RWPE1 (cell line): Measurements from ENCODE around the gene AP1B1.
A peak's percentile ranks its signal among the peaks of the same experiment; 100 is the strongest.

ENCODE experiments used
- CTCF ChIA-PET: fragments of 350-600 bp; sonication (Branson Sonifier 250); formaldehyde crosslinking; extraction: SDS; loops from one replicate; lab custom pipeline; 2021; lab: Yijun Ruan, JAX
- POLR2A ChIA-PET: fragments of 400-600 bp; formaldehyde crosslinking; extraction: SDS; loops from one replicate; lab custom pipeline; 2020; ENCODE audit warnings: antibody characterized with exemption; ENCODE audit not compliant: low non-redundant PET; lab: Yijun Ruan, JAX
- DNase-seq: peaks from one replicate; pipeline ENCODE4 v3.0.0; 2012; ENCODE audit warnings: low spot score
- H3K27ac ChIP-seq: fragments of 450-650 bp; 2 replicates; pipeline ENCODE4 v1.5.1; 2017
- CTCF ChIP-seq: fragments of 450-650 bp; conservative IDR thresholded peaks from 2 replicates; pipeline ENCODE4 v1.5.1; 2017; ENCODE audit warnings: low read depth, mild to moderate bottlenecking

AP1B1 gene

GRCh38 chr22:29386708-29387107 lies 1.7 kb downstream of the AP1B1 start:
- no peak for DNase-seq
- CTCF ChIA-PET, result interaction anchor here (0.6 kb wide), 1 partner anchor 42 kb away, joined by 3 read pairs; no protein-coding TSS in a partner anchor
- H3K27ac ChIP-seq, result no peak overlapping the region
- TF ChIP-seq CTCF, result no peak
- POLR2A ChIA-PET, result no interaction called here

GRCh38 chr22:29385748-29386147 lies 2.6 kb downstream of the AP1B1 start:
- DNase-seq, result no peak
- ChIA-PET CTCF (no interaction called here), POLR2A (no interaction called here)
- no peak for TF ChIP-seq CTCF
- H3K27ac ChIP-seq, result peak overlapping the region; percentile 14; the same call in 1 of the 2 replicates

GRCh38 chr22:29385151-29385704 lies 3.1 kb downstream of the AP1B1 start:
- TF ChIP-seq CTCF, result no peak
- no peak for DNase-seq
- ChIA-PET POLR2A (no interaction called here), CTCF (no interaction called here)
- no peak overlapping the region for H3K27ac ChIP-seq

GRCh38 chr22:29383740-29384139 lies 4.6 kb downstream of the AP1B1 start:
- TF ChIP-seq CTCF, result no peak
- CTCF ChIA-PET, result interaction anchor here (0.6 to 0.7 kb wide), 2 partner anchors 84 to 821 kb away, joined by 3 to 4 read pairs; no protein-coding TSS in a partner anchor
- DNase-seq, result no peak
- POLR2A ChIA-PET, result no interaction called here
- H3K27ac ChIP-seq, result no peak overlapping the region

- TF ChIP-seq CTCF, result no peak
- CTCF ChIA-PET, result no interaction called here
- POLR2A ChIA-PET, result no interaction called here
- no peak overlapping the region for H3K27ac ChIP-seq
- no peak for DNase-seq
These were observed 5.6 kb downstream of the AP1B1 start for GRCh38 chr22:29382580-29383302.

- POLR2A ChIA-PET, result no interaction called here
These were observed 7.5 kb downstream of the AP1B1 start for GRCh38 chr22:29380856-29381255.

More at GRCh38 chr22:29380856-29381255, 7.5 kb downstream of the AP1B1 start:
- H3K27ac ChIP-seq, result peak overlapping the region; percentile 46
- DNase-seq, result no peak
- CTCF ChIA-PET, result interaction anchor here (0.6 kb wide), 1 partner anchor 26 kb away, joined by 3 read pairs; no protein-coding TSS in a partner anchor
- no peak for TF ChIP-seq CTCF
